ENCODE measurements around the gene DUS2. TPM values are rescaled to one million over a fixed set of nuclear protein-coding genes. Genes with fewer than 3 reads are reported as not detected.

The DUS2 gene
- polyA plus RNA-seq, 1 donor (not counting 4 experiments of a cell fraction or from before 2014, with no cell fraction given): 22.9 TPM

DNA sequence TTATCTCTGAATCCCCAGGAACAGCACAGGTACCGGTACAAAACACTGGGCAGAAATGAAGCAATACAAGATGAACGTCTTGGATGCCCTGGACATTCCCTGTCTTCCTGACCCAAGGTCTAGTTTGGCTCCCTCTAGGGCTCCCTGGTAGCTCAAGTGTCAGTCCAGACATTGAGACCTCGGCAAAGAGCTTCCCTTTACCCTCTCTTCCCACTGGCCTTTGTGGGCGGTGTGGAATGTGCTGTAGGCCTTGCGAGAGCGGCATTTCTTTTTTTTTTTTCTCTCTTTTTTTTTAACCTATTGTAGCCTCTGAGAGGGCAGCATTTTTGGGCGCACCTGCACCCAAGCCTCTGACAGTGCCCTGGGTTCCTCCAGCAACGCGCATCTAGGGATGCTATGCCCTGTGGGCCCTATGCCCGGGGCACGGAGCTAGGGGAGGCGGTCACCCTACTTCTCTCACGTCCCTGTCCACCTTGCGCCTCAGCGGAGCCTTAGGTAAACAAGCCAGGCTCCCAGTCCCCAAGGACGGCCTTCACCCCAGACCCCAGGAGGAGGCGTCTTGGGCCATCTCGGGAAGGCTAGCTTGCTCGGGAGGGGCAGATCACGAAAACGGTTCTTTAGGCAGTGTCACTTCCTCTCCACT is 60.9 kb downstream of the DUS2 start:
- Histone ChIP-seq H3K4me1 (ENCODE audit: control insufficient read depth, extremely low read depth, insufficient read depth, low read length) (peaks cover 17% of the 10 kb centered on the region), H3K9me3 (ENCODE audit: control insufficient read depth, low read depth, low read length) (no peaks in the 10 kb centered on the region), H2AFZ (ENCODE audit: control insufficient read depth, low read length) (no peak overlapping the region), H4K20me1 (ENCODE audit: control insufficient read depth, extremely low read depth, insufficient read depth, low read length) (no peaks in the 10 kb centered on the region), H3K79me2 (ENCODE audit: control insufficient read depth, insufficient read depth, low read length) (peaks cover 32% of the 10 kb centered on the region), H3K27me3 (ENCODE audit: control insufficient read depth, extremely low read depth, insufficient read depth, low read length) (no peaks in the 10 kb centered on the region), H3K4me3 (ENCODE audit: control insufficient read depth in 2 of 3, extremely low read depth in 1 of 3, insufficient read depth in 2 of 3, low read depth in 1 of 3, low read length in 3 of 3) (peak overlapping the region in 1 of 3 experiments; percentile 74), H3K9me1 (ENCODE audit: control insufficient read depth, extremely low read depth, insufficient read depth, low read length) (no peaks in the 10 kb centered on the region), H3K4me2 (ENCODE audit: control insufficient read depth, extremely low read depth, insufficient read depth, low read depth, low read length) (peak overlapping the region; percentile 80), H3K9ac (ENCODE audit: control insufficient read depth, extremely low read depth, insufficient read depth, low read length) (no peak overlapping the region), H3K27ac (ENCODE audit: control insufficient read depth, insufficient read depth, low read length) (no peak overlapping the region), H3K36me3 (ENCODE audit: control insufficient read depth in 2 of 2, extremely low read depth in 1 of 2, insufficient read depth in 2 of 2, low read length in 2 of 2) (peaks cover 7 to 8% of the 10 kb centered on the region in 2 experiments)
- DNase-seq (ENCODE audit: low read depth, low spot score) (no peak), FAIRE-seq (no peak)
- dilution Hi-C loops (cut with MboI; ENCODE audit: extremely low pct_ligation_motif_present, low sequenced_read_pairs): no loop called here
- TF ChIP-seq EZH2 (IDR thresholded peaks at IDR 0.05; ENCODE audit: low read length) (no peak), CTCF (optimal IDR thresholded peaks at IDR 0.05 in 1 of 3, IDR thresholded peaks at IDR 0.05 in 1 of 3, conservative IDR thresholded peaks at IDR 0.05 in 1 of 3; ENCODE audit: extremely low read depth in 1 of 3, insufficient read depth in 2 of 3, low read length in 3 of 3) (no peak)

GRCh38 chr16:68084504-68085258 is 61.6 kb downstream of the DUS2 start:
- H3K9ac ChIP-seq (ENCODE audit: control insufficient read depth, extremely low read depth, insufficient read depth, low read length): peak overlapping the region; percentile 70
- dilution Hi-C loops (cut with MboI; ENCODE audit: extremely low pct_ligation_motif_present, low sequenced_read_pairs): no loop called here
- H3K4me2 ChIP-seq (ENCODE audit: control insufficient read depth, extremely low read depth, insufficient read depth, low read depth, low read length): peak overlapping the region; percentile 80
- DNase-seq (ENCODE audit: low read depth, low spot score): no peak
- H3K9me1 ChIP-seq (ENCODE audit: control insufficient read depth, extremely low read depth, insufficient read depth, low read length): no peaks in the 10 kb centered on the region
- no peaks in the 10 kb centered on the region for H3K27me3 ChIP-seq (ENCODE audit: control insufficient read depth, extremely low read depth, insufficient read depth, low read length)
- no peak for FAIRE-seq
- H3K9me3 ChIP-seq (ENCODE audit: control insufficient read depth, low read depth, low read length): no peaks in the 10 kb centered on the region
- no peaks in the 10 kb centered on the region for H4K20me1 ChIP-seq (ENCODE audit: control insufficient read depth, extremely low read depth, insufficient read depth, low read length)
- H3K36me3 ChIP-seq (ENCODE audit: control insufficient read depth in 2 of 2, extremely low read depth in 1 of 2, insufficient read depth in 2 of 2, low read length in 2 of 2): peaks cover under 1 to 1% of the 10 kb centered on the region in 2 experiments
- peaks cover 19% of the 10 kb centered on the region for H3K4me1 ChIP-seq (ENCODE audit: control insufficient read depth, extremely low read depth, insufficient read depth, low read length)
- H2AFZ ChIP-seq (ENCODE audit: control insufficient read depth, low read length): peak overlapping the region; percentile 82
- no peak for TF ChIP-seq EZH2 (IDR thresholded peaks at IDR 0.05; ENCODE audit: low read length)
- peak in 1 of 3 experiments; percentile 3 for TF ChIP-seq CTCF (optimal IDR thresholded peaks at IDR 0.05 in 1 of 3, IDR thresholded peaks at IDR 0.05 in 1 of 3, conservative IDR thresholded peaks at IDR 0.05 in 1 of 3; ENCODE audit: extremely low read depth in 1 of 3, insufficient read depth in 2 of 3, low read length in 3 of 3)
- H3K79me2 ChIP-seq (ENCODE audit: control insufficient read depth, insufficient read depth, low read length): peaks cover 39% of the 10 kb centered on the region
- peak overlapping the region; percentile 67 for H3K27ac ChIP-seq (ENCODE audit: control insufficient read depth, insufficient read depth, low read length)
- peak overlapping the region; percentile 43 to 74 (median 54) for H3K4me3 ChIP-seq (ENCODE audit: control insufficient read depth in 2 of 3, extremely low read depth in 1 of 3, insufficient read depth in 2 of 3, low read depth in 1 of 3, low read length in 3 of 3)
